Activated gamma-delta T cell treated with anti-CD3 and anti-CD28 coated beads, Interleukin-2, amount 50 U/mL, for 16 hours (primary cell): ENCODE data around the gene SCOC.
A peak's percentile ranks its signal among the peaks of the same experiment; 100 is the strongest.
"Not testable (repeated sequence)": the region's sequence is repeated elsewhere in the genome, so short reads cannot be mapped to it uniquely, and the experiment has no call there.

ENCODE experiments used
- DNase-seq: peaks from one replicate; pipeline ENCODE4 v3.0.0-alpha.2; 2020; ENCODE audit warnings: low read depth

The SCOC gene

DNA sequence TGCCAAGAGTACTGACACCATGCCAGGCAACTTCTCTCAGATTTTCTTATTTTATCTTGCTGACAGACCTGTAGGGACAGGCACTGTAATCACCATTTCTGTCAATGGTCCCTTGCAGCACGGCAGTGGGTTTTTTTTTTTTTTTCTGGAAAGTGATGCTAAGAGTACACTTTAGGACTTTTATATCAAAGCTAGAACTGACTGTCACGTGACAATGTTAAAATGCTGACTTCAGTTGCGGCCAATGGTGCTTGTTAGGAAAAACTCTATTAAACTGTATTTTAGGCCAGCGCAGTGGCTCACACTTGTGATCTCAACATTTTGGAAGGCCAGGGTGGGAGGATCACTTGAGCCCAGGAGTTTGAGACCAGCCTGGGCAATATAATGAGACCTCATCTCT is 12.3 kb upstream of the SCOC start:
- DNase-seq: no peak

DNA sequence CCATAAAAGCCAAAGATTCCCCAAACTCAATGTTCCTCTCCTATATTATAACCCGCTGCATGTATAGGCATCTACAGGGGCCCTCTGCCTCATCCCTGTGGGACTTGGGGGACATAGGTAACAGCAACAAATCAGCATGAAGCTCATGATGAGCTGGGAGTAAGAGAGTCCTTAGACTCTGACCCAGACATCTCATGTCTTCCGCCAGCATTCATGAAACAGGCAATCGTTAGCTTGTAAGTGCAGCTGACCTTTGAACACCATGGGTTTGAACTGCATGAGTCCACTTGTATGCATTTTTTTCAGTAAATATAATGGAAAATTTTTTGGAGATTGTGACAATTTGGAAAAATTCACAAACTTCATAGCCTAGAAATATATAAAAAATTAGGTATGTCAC is 10.4 kb upstream of the SCOC start:
- DNase-seq: no peak

DNA sequence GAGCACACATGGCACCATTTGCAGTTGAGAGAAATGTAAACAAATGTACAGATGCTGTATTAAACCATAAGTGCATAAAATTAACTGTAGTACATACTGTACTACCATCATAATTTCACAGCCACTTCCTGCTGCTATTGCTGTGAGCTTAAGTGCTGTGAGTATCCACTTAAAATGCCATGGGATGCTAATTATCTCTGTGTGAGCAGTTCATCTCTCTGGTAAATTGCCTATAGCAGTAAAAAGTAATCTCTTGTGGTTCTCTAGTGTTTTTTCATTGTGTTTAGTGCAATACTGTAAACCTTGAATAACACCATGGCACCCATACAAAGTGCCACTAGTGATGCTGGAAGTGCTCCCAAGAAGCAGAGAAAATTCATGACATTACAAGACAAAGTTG is 9.9 kb upstream of the SCOC start:
- no peak for DNase-seq

DNA sequence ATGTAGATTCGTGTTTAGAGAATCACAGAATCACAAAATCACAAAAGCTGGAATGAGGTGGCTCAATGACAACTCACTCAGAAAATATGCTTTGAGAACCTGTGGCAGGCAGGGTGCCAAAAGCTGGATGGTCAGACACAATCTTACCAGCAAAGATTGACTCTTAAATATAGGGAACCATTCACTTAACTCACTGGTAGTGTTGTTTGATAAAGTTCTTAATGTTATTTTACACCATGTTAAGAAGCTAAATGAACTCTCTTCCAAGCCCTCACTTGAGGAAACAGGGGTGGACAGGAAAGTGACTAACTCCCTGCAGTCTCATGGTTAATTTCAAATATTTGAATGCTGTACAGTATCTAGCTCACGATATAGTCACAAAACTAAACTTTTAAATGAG is 5.7 kb upstream of the SCOC start:
- DNase-seq: no peak

DNA sequence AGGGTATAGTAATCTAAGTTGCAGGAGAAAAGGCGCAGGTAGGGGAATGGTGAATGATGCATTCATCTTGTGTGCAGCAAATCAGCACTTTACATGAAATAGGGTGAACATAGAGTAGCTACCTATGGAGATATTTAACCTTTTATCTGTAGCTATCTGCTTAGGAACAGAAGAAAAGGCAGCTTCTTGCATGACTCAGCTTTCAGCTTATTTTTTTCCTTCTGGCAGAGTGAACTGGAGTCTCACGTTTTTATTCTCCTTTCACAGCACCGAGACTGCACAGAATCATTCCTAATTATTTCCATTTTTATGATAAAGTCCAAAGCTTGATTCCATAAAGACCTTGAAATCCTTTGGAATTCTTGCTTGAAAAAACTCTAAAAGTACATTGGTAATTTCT is 4.8 kb upstream of the SCOC start:
- DNase-seq: no peak

DNA sequence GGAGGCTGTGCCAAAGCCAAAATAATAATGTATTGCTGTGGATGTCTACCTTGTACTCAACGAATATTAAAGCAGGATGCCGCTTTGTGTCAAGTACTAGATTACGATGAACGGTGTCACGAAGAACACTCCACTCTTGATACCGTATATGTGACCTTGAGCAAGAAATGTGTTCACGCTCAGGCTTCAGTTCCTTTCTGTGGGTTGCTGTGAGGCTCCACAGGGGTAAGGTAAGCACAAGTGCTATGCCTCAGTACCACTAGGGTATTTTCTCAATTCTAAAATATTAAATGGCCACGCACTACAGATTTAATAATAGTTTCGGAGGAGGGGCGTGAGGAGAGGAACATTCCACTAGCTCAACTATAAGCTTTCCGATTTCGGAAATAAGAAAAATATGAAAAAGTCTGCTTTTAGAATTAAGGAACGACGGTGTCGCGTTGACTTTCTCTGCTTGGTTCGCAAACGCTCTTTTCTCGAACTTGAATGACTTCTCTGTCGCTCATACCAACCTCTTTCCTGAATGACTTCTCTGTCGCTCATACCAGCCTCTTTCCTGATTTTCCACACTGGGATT is 607 bp upstream of the SCOC start:
- DNase-seq: peak; percentile 10

DNA sequence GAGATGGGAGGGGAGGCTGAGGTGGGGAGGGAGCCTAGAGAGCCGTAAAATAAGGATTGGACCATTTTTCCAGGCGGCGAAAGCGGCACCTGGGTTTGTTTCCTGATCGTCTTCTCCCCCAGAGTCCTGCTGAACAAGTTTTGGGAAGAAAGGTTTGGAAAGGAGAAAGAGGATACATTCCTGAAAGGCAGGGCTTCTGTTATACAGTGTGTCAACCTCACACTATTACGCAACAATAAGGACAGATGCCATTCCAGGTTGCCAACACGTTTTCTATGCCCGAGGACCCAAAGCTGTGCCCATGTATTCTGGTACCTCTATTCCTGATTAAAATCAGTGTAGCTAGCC is 658 bp downstream of the SCOC start:
- DNase-seq: no peak

DNA sequence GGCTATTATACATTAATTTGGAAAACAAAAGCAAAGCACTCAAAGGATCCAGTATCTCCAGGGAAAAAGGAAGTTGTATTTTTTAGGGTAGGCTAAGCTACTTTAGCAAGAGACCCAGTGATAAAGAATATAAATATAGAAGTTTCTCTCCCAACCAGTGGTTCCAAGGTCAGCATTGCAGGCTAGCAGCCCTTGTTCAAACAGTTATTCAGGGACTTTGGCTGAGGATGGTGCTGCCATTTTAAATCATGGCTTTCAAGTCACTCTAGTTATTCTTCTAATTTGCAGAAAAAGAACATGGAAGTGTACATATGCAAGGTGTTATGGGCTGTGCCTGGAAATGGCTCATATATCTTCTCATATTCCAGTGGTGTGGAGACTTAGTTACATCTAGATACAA is 9.3 kb downstream of the SCOC start:
- no peak for DNase-seq

DNA sequence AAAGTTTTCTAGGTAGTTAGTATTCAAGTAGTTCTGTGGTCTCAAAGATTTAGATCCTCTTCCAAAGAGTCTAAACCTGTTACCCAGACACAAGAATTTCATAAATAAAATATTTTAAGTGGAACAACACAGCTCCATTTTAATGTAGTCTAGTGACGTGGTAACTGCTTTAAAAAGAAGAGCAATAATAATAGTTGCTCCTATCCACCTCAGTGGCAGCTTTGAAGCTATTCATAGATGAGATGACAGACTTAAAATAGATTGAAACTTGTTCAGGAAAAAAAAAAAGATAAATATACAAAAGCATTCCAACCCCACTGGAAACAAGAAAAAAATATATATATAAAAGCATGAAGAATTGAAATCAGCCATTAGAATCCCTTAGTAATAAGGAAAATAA is 14.6 kb downstream of the SCOC start:
- DNase-seq: no peak

DNA sequence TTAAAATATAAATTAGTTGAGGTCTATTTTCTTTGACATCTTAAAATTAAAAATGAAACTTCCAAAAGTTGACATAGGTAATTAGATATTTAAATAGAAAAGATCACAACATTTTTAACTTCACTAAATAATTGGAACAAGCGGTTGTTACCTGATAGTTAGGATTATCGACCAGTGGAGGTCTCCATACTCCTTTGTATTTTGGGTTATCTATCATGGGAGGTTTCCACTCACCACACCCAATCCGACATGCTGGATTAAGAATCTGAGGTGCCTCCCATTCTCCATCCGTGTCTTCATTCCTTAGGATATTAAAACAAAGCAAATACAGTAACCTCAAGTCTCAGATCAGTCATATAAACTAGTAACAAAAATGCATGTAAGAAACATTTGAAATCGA is 22.2 kb downstream of the SCOC start:
- DNase-seq: no peak

DNA sequence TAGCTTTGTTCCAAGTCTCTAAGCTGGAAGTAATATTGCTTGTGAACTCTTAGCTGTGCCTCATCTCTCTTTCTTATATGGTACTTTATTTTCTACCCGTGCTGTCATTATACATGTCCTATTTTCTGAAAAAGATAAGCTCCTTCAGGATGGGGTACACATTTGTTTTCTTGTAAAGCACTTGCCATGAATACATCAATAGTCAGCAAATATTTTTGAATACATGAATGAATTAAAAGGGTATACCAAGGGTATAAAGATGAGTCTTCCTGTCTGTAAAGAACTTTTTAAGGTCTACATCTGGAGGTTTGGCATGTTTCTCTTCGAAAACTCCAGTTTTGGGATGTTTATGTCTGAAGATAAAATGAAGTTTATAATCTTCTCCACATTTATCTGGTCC is 26.7 kb downstream of the SCOC start:
- DNase-seq: no peak

DNA sequence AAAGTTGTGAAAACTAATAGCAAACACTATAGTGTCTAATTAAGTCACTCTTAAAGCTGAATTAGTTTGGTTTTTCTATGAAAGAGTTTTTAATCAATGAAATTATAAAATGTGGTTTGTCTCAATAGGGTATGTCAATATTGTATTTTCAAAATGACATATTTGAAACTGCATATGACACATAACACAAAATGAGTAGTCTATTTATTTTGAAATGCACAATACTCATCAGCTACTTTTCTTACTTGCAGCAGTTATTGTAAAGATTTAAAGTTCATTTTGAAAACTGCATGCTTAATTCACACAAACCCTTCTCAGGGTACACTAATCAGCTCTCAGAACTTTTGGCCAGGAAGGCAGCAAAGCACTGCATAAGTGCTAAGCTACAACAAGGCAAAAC is 32.8 kb downstream of the SCOC start:
- DNase-seq: no peak

DNA sequence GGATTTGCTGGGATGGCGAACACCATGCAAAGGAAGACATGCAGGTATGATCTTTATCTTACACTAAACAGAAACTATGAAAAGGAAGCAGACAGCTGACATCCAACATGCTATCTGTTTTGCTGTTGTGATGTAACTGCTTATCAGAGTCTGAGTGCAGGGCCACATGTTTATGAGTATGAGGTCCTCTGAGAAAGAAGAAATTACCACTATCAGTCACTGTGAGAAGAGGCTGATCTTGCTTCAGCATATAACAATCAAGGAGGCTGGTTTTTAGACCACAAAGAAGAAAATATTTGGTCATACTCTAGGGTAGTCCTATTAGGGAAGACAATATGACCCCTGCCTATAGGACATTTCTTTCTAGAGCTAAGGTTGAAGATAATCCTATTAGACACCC is 35.5 kb downstream of the SCOC start:
- DNase-seq: no peak

DNA sequence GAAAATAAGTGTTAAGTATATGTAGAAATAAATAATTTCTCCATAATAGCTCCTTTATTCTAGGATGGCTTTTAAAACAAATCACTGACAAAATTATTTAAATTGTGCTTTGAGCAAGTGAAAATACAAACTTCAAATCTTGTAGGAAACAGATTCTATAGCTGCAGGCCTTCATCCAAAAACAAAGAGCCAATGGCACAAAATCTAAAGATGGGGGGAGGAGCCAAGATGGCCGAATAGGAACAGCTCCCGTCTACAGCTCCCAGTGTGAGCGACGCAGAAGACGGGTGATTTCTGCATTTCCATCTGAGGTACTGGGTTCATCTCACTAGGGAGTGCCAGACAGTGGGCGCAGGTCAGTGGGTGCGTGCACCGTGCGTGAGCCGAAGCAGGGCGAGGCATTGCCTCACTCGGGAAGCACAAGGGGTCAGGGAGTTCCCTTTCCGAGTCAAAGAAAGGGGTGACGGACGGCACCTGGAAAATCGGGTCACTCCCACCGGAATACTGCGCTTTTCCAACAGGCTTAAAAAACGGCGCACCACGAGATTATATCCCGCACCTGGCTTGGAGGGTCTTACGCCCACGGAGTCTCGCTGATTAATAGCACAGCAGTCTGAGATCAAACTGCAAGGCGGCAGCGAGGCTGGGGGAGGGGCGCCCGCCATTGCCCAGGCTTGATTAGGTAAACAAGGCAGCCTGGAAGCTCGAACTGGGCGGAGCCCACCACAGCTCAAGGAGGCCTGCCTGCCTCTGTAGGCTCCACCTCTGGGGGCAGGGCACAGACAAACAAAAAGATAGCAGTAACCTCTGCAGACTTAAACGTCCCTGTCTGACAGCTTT is 39.9 kb downstream of the SCOC start:
- not testable (repeated sequence) for DNase-seq

DNA sequence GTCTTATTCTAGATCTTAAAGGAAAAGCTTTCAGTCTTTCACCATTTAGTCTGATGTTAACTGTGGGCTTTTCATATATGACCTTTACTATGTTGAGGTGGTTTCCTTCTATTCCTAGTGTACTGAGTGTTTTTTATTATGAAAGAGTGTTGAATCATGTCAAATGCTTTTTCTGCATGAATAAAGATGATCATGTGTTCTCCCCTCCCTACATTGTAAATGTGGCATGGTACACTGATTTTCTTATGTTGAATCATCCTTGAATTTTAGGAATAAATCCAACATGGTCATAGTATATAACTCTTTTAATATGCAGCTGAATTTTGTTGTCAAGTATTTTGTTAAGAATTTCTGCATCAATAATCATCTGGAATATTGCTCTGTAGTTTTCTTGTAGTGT is 49.7 kb downstream of the SCOC start:
- DNase-seq: no peak

DNA sequence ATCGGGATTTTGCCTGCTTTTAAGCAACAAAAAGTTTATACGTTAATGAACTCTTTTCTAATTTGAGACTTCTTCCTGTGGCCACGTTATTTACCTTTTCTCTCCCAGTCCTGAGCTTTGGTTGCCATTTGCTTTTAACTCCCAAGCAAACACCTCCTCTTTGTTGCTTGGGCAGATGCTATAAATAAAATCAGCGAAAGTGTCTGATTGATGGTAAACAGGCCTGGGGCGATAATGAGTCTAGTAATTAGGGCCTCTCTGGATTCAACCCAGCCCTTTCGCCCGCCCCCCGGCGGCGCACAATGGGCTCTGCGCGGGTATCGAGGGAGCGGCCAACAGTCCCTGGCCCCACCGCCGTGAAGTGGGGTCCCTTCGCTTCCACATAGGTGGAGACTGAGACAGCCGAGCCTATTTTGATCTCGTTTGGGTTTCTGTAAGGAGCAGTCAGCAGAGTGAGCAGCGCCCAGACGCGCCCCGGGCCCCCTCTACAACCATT is 53.2 kb downstream of the SCOC start:
- DNase-seq: no peak

DNA sequence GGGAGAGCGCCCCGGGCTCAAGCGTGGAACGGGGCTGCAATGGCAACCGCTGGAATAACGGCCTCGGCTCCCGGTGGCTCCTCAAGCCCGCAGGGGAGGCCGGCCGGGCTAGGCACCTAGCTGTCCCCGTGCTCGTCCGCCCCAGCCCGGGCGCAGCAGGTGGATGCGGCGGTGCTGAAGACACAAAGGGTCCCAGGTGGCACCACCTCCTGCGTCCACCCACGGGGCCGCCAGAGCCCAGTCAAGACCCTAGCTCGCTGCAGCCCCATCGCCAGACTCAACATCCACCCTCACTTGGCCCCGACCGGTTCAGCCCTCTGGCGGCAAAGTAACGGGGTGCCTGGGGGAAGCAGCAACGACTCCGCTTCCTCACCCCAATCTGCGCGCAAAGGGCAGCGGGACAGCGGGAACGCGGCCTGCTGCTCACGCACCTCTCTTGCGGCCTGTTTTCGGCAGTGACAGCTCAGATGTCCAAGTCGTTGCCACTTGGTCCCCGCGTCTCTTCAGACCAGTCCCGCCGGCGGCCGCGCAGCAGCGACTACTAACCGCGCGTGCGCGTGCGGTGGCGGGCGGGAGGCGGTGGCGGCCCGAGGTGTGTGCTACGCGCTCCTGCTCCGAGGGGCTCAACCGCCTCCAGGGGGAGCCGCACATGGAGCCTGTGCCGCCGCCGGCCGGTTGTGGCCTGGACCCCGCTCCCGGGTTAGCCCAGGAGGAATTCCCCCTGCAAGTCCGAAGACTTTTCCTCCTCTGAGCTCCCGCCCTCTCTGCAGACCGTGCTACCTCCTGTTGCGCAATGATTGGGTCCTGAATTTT is 53.9 kb downstream of the SCOC start, which contains the start of gene CLGN:
CLGN (minus strand) TSS at position 543 of the 813 bp plus-strand sequence. CDS start 14,570 bp downstream, outside the sequence.
- DNase-seq: peak; percentile 9

DNA sequence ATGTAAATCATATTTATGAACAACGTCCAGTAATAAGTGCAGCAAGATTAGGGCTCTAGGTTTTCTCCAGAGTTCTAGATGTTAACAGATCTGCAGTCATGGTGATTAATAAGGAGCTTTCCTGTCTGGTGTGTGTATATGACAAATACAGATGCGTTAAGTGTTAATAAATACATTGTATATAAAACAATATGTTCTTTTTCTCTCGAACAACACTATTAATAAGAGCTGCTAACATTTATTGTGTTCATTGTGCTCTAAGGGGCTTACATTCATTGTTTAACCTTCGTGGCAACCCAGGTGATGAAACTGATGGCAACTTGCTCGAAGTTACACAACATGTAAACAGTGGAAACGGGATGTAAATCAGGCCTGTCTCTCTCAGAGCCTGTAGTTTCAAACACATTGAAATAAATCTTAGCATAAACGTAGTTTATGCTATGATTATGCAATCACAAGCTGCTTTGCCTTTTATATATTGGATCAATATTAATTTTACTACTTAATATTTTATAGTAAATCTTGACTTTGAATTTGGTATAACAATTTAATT is 54.5 kb downstream of the SCOC start:
- no peak for DNase-seq
